ENCODE results near the gene SLC5A11. TPM values are rescaled to one million over a fixed set of nuclear protein-coding genes. Genes with fewer than 3 reads are reported as not detected.
"Not testable (repeated sequence)": the region's sequence is repeated elsewhere in the genome, so short reads cannot be mapped to it uniquely, and the experiment has no call there.

The SLC5A11 gene
- total RNA-seq, 1 donor from 2014 or later: 0.22 TPM

GRCh38 chr16:24855678-24856077 lies 9.9 kb downstream of the SLC5A11 start:
- Mint-ChIP-seq H3K27me3 (ENCODE audit: low read depth) (no peaks in the 10 kb centered on the region), H3K27ac (peak overlapping the region; percentile 80), H3K9me3 (no peaks in the 10 kb centered on the region), H3K4me1 (peaks cover 28% of the 10 kb centered on the region), H3K4me3 (no peak overlapping the region), H3K36me3 (no peaks in the 10 kb centered on the region)
- TF ChIP-seq, protein P1, sequence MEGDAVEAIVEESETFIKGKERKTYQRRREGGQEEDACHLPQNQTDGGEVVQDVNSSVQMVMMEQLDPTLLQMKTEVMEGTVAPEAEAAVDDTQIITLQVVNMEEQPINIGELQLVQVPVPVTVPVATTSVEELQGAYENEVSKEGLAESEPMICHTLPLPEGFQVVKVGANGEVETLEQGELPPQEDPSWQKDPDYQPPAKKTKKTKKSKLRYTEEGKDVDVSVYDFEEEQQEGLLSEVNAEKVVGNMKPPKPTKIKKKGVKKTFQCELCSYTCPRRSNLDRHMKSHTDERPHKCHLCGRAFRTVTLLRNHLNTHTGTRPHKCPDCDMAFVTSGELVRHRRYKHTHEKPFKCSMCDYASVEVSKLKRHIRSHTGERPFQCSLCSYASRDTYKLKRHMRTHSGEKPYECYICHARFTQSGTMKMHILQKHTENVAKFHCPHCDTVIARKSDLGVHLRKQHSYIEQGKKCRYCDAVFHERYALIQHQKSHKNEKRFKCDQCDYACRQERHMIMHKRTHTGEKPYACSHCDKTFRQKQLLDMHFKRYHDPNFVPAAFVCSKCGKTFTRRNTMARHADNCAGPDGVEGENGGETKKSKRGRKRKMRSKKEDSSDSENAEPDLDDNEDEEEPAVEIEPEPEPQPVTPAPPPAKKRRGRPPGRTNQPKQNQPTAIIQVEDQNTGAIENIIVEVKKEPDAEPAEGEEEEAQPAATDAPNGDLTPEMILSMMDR (IDR thresholded peaks at IDR 0.05; ENCODE audit: unreplicated experiment): no peak
- DNase-seq (ENCODE audit: low spot score in 2 of 2, unreplicated experiment in 2 of 2): no peak

- H3K4me1 Mint-ChIP-seq: peaks cover 23% of the 10 kb centered on the region
- H3K36me3 Mint-ChIP-seq; H3K4me3 Mint-ChIP-seq; H3K27ac Mint-ChIP-seq; DNase-seq (ENCODE audit: low spot score in 2 of 2, unreplicated experiment in 2 of 2); H3K9me3 Mint-ChIP-seq; H3K27me3 Mint-ChIP-seq (ENCODE audit: low read depth): not testable (repeated sequence)
Observed at GRCh38 chr16:24856871-24857270, 11.1 kb downstream of the SLC5A11 start.

DNA sequence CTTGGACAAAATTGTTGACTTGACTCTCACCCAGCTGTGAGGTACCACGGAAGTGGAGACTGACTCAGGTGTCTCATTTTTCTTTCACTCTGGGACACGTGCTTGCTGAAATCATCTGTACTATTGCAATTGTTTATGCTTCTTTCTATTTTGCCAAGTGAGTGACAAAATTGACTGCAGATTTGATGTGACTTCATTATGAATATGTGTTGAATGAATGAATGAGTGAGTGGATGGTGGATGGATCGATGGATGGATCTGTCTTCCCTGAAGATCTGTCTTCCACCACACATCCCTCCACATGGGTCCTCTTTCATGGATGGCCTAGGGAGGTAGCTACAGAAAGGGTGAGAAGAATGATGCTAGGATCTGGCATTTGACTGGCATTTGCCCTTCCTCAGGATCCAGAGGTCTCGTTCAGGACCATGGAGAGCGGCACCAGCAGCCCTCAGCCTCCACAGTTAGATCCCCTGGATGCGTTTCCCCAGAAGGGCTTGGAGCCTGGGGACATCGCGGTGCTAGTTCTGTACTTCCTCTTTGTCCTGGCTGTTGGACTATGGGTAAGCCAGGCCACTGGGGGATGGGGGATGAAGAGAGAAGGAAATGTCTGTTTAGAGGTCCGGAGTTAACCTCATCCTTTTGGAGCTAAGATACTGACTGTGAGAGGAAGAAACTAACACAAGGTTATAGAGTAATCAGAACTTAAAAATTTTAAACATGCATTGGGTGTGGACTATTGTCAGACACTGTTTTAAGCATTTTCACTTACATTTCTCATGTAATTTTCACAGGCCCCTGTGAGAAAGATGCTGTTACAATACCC lies 12.7 kb downstream of the SLC5A11 start:
- Mint-ChIP-seq H3K27me3 (ENCODE audit: low read depth) (peaks cover 1% of the 10 kb centered on the region), H3K36me3 (no peaks in the 10 kb centered on the region), H3K4me1 (peaks cover 19% of the 10 kb centered on the region), H3K27ac (no peak overlapping the region), H3K9me3 (no peaks in the 10 kb centered on the region), H3K4me3 (no peak overlapping the region)
- DNase-seq (ENCODE audit: low spot score in 2 of 2, unreplicated experiment in 2 of 2): peak; percentile 75 to 80
- TF ChIP-seq, protein P1 (IDR thresholded peaks at IDR 0.05; ENCODE audit: unreplicated experiment): no peak

DNA sequence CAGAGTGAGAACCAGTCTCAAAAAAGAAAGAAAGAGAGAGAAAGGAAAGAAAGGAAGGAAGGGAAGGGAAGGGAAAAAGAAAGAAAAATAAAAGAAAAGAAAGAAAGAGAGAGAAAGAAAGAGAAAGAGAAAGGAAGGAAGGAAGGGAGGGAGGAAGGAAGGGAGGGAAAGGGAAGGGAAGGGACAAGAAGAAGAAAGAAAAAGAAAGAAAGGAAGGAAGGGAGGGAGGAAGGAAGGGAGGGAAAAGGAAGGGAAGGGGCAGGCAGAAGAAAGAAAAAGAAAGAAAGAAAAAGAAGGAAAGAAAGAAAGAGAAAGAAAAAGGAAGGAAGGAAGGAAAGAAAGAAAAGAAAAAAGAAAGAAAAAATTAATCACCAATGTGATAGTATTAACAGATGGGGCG lies 15.7 kb downstream of the SLC5A11 start:
- H3K4me1 Mint-ChIP-seq: no peaks in the 10 kb centered on the region
- peaks cover 15% of the 10 kb centered on the region for H3K9me3 Mint-ChIP-seq
- no peak for DNase-seq (ENCODE audit: low spot score in 2 of 2, unreplicated experiment in 2 of 2)
- TF ChIP-seq, protein P1 (IDR thresholded peaks at IDR 0.05; ENCODE audit: unreplicated experiment): no peak
- peaks cover 1% of the 10 kb centered on the region for H3K27me3 Mint-ChIP-seq (ENCODE audit: low read depth)
- H3K4me3 Mint-ChIP-seq: no peak overlapping the region
- no peak overlapping the region for H3K27ac Mint-ChIP-seq
- H3K36me3 Mint-ChIP-seq: no peaks in the 10 kb centered on the region

DNA sequence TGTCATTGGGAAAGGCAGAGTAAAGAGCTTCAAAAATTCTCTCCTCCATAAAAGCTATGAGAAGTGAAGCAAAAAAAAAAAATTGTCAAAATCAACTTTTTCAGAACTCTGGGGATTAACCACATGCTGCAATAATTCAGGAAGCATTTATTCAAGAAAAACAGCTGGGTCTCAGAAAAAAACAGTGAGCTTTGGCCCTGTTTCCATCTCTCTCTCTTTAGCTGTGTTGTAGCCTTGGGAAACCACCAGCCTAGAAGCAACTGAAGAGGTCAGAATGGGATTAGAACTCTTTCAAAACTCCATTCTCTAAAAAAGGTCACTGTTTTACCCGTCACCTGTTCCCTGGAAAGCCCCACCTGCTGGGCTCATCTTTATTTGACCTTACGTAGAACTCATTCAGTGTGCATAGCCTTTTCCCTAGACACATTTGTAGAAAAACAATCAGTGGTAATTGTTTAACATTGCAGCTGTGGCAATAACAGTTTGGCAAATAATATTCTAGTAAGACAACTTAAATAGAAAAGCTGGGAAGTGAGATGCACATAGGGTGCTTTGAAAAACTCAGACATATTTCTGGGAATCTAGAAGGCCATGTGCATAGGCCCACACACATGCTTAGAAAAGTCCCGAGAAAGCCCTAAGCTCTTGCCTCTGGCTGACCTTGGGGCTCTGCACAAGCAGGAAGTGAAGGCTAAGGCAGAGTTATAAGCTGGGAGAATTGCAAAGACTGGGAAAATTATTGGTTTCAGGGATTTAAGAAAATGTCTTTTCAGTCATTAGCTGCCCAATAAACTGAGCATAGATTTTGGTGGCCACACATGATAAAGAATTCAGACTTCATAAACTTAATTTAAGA lies 18.0 kb downstream of the SLC5A11 start:
- TF ChIP-seq, protein P1 (IDR thresholded peaks at IDR 0.05; ENCODE audit: unreplicated experiment): no peak
- no peak for DNase-seq (ENCODE audit: low spot score in 2 of 2, unreplicated experiment in 2 of 2)
- no peaks in the 10 kb centered on the region for H3K36me3 Mint-ChIP-seq
- peaks cover 25% of the 10 kb centered on the region for H3K9me3 Mint-ChIP-seq
- H3K27me3 Mint-ChIP-seq (ENCODE audit: low read depth): peaks cover 5% of the 10 kb centered on the region
- H3K27ac Mint-ChIP-seq: no peak overlapping the region
- H3K4me1 Mint-ChIP-seq: no peaks in the 10 kb centered on the region
- no peak overlapping the region for H3K4me3 Mint-ChIP-seq

DNA sequence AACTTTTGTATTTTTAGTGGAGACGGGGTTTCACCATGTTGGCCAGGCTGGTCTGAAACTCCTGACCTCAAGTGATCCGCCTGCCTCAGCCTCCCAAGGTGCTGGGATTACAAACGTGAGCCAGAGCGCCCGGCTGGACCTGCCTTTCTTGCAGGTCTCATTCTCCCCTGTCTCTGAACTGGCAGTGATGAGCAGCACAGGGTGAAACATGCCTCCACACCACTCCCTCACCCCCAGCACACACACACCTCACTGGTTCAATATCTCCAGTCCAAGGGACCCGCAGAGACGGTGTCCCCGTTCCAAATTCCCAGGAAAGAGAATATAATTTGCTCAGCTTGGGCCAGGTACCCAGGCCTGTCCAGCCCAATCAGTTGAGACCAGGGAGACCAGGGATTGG lies 23.3 kb downstream of the SLC5A11 start:
- Mint-ChIP-seq H3K36me3 (no peaks in the 10 kb centered on the region), H3K27ac (no peak overlapping the region), H3K4me3 (no peak overlapping the region), H3K27me3 (ENCODE audit: low read depth) (peaks cover 6% of the 10 kb centered on the region), H3K9me3 (peaks cover 21% of the 10 kb centered on the region), H3K4me1 (no peaks in the 10 kb centered on the region)
- no peak for DNase-seq (ENCODE audit: low spot score in 2 of 2, unreplicated experiment in 2 of 2)
- TF ChIP-seq, protein P1 (IDR thresholded peaks at IDR 0.05; ENCODE audit: unreplicated experiment): no peak

Measured in mesothelial cell of epicardium (in vitro differentiated cells).